GM10266 (cell line): ENCODE data around the gene OXNAD1.

Experiments
- DNase-seq: peaks from one replicate; pipeline ENCODE4 v3.0.0; 2012; ENCODE audit errors: extremely low spot score
- TF ChIP-seq, protein P1 (sequence below): IDR thresholded peaks from 2 replicates; pipeline ENCODE4 v1.5.1; 2012; ENCODE audit warnings: mild to moderate bottlenecking, low read depth; ENCODE audit not compliant: control insufficient read depth, insufficient read depth; ENCODE audit errors: missing control alignments

Gene OXNAD1

DNA sequence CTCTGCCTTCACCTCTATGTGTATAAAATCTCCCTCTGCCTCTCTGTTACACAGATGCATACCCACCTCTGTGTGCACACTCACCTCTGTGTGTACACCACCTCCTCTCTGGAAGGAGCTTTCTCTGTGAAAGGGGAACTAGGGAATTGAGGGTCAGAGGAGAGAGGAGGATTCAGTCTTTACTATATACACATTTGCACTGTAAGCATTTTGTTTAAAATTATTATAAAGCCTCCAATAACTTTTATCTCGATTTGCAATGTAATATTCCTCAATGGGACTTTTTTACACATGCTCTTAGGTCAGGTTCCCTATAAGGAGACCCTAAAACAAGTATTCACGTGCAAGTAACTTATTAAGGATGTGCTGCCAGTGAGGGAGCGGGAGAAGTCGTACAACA is 82.5 kb downstream of the OXNAD1 start:
- TF ChIP-seq, protein P1, sequence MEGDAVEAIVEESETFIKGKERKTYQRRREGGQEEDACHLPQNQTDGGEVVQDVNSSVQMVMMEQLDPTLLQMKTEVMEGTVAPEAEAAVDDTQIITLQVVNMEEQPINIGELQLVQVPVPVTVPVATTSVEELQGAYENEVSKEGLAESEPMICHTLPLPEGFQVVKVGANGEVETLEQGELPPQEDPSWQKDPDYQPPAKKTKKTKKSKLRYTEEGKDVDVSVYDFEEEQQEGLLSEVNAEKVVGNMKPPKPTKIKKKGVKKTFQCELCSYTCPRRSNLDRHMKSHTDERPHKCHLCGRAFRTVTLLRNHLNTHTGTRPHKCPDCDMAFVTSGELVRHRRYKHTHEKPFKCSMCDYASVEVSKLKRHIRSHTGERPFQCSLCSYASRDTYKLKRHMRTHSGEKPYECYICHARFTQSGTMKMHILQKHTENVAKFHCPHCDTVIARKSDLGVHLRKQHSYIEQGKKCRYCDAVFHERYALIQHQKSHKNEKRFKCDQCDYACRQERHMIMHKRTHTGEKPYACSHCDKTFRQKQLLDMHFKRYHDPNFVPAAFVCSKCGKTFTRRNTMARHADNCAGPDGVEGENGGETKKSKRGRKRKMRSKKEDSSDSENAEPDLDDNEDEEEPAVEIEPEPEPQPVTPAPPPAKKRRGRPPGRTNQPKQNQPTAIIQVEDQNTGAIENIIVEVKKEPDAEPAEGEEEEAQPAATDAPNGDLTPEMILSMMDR: no peak
- no peak for DNase-seq

DNA sequence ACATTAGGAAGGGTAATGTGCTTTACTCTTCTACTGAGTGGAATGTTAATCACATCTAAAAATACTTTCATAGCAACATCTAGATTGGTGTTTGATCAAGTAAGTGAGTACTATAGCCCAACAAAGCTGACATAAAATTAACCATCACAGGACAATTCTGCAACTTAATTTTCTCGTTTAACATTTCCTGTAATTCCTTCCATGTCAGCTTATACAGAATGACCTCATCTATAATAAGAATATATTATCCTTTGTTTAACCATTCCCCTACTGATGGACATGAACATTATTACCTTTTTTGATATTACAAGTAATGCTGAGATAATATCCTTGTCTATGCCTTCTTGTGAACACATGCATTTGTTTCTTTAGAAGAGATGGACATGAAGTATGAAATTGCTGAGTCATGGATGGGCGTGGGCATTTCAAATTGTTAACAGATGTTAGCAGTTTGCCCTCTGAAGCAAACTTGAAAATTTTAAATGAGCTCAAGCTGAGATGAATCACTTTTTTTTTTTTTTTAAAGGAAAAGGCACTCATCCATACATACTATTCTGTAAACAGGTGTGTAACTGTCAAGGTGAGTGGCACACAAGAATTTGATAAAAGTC is 85.1 kb downstream of the OXNAD1 start:
- DNase-seq: no peak
- TF ChIP-seq, protein P1: no peak

DNA sequence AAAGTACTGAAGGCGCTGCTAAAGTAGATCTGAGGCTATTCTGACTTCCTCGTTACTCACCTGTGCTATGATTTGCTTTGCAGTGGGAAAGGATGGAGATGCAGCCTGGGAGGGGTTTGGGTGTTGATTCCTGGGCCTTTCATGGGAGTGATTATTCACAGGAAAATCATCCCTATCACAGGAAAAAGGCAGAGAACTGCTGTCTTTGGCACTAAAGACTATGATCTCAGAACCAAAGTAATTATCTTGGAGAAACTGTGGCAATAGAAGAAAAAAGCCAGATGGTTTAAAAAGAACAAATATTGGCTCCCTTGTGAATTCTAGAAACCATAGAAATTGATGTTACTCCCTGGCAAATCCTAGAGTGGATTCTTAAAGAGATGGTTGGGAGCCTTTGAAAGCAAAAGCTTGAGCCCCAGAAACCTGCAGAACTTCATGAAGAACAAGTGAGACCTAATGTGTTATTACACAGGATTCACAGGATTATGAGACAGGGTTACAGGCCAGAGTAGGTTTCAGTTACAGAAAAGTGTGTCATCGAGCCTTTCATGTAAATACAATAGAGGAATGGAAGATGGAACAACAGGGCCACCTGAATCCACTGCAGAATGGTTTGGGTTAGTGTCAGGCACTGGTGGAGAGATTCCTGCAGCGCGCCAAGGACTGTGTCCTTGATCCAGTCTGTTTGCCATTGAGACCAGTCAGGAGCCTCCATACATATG is 85.7 kb downstream of the OXNAD1 start:
- TF ChIP-seq, protein P1: no peak
- DNase-seq: no peak

DNA sequence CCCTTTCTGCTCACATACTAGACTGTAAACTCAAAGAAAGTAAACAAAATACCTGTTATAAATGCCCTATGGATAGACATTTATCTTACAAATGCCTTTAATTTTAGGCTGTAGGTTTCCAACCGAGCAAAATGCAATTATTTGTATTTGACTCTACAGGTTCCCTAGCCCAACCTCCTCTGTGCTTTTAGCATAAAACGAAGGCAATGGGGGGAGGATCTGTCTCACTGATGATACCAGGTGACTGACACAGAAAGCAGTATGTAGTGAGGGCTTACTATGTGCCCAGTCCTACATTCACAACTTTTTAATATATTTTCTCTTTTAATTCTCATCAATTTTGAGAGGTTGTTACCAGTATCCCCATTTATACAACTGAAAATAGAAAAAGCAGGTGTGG is 87.4 kb downstream of the OXNAD1 start:
- TF ChIP-seq, protein P1: no peak
- DNase-seq: no peak

DNA sequence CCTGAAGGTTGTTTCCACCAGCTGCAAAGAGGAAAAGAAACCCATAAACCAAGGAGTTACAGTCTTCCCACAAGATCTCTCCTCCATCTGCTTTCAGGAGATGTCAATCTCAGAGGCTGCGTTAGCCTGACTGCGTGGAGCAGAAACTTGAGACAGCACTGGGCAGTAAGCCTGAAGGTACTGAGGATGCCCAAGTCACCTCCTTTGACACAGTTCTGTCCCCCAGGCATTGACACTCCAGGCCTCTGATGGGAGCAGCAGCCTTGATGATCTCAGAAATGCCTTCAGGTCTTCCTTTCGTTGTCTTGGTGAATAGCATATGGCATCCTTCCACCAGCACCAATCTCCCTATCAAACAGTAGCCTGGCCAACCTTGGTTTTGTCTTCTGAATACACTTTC is 89.3 kb downstream of the OXNAD1 start:
- no peak for DNase-seq
- TF ChIP-seq, protein P1: no peak
